Measurements from ENCODE around the gene MKRN2OS. TPM values are rescaled to one million over a fixed set of nuclear protein-coding genes. Genes with fewer than 3 reads are reported as not detected.

The MKRN2OS gene
- total and polyA plus RNA-seq, 5 donors from 2014 or later, result 0.21 TPM; not detected in 4

GRCh38 chr3:12561397-12561796 lies 16.1 kb upstream of the MKRN2OS start:
- Histone ChIP-seq H3K27me3 (ENCODE audit: control insufficient read depth, insufficient read depth, low read length) (no peaks in the 10 kb centered on the region), H3K4me1 (ENCODE audit: control insufficient read depth, insufficient read depth, low read length, poor library complexity, severe bottlenecking) (peaks cover 54% of the 10 kb centered on the region), H3K36me3 (ENCODE audit: control insufficient read depth, insufficient read depth, low read length) (peaks cover 7% of the 10 kb centered on the region), H3K4me3 (ENCODE audit: low read depth, low read length) (no peak overlapping the region), H3K9me3 (ENCODE audit: control insufficient read depth in 2 of 2, low read length in 2 of 2) (peaks cover 0 to 9% of the 10 kb centered on the region in 2 experiments), H3K27ac (ENCODE audit: insufficient read depth, low read length, poor library complexity, severe bottlenecking) (peak overlapping the region; percentile 19)
- Mint-ChIP-seq H3K4me1 (peaks cover 41 to 76% (median 60%) of the 10 kb centered on the region in 4 donors), H3K4me3 (peak overlapping the region in 3 of 4 donors; percentile 33 to 58 (median 42)), H3K36me3 (peaks cover 19% of the 10 kb centered on the region), H3K9me3 (peaks cover 0 to 13% (median 3%) of the 10 kb centered on the region in 7 donors), H3K27me3 (peaks cover 4% of the 10 kb centered on the region), H3K27ac (peak overlapping the region in 2 of 3 donors; percentile 86 to 90)
- DNase-seq (no peak), ATAC-seq (ENCODE audit: low read depth in 2 of 2) (no peak)

DNA sequence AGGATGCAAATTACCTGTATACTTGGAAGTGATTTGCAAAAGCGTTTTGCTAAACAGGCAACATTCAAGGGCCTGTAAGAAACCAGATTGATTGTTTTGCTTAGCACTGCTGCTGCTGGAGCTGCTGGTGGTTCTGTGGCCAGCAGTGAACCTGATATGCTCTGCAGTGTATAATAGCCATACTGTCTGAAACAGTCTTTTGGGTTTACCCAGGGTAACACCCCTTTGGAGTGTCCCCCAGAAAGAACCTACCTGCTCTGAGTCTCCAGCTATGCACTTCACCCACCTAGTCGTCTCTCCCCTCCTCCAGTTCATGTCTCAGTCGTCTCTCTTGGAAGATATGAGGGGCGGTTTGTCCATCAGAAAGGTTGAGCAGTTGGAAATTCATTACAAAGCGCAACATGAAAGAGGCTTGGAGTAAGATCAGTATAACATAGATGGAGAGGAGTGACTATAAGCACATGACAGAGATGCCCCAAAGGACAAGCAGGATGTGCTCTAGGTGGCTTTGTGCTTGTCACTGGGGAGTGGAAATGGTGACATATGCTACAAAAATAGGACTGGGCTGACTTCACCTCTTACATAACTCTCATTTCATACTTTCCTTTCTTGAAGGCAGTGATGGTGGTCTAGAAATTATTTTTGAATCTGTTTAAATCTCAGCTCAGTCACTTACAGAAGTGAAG lies 15.3 kb upstream of the MKRN2OS start:
- Mint-ChIP-seq H3K4me3 (peak overlapping the region; percentile 41 to 64 (median 50)), H3K9me3 (peaks cover 0 to 9% (median 3%) of the 10 kb centered on the region in 7 donors), H3K36me3 (peaks cover 14% of the 10 kb centered on the region), H3K27me3 (peaks cover 11% of the 10 kb centered on the region), H3K4me1 (peaks cover 40 to 79% (median 59%) of the 10 kb centered on the region in 4 donors), H3K27ac (peak overlapping the region; percentile 1 to 90 (median 86))
- Histone ChIP-seq H3K36me3 (ENCODE audit: control insufficient read depth, insufficient read depth, low read length) (peaks cover 4% of the 10 kb centered on the region), H3K27me3 (ENCODE audit: control insufficient read depth, insufficient read depth, low read length) (no peaks in the 10 kb centered on the region), H3K27ac (ENCODE audit: insufficient read depth, low read length, poor library complexity, severe bottlenecking) (no peak overlapping the region), H3K4me3 (ENCODE audit: low read depth, low read length) (peak overlapping the region; percentile 40), H3K4me1 (ENCODE audit: control insufficient read depth, insufficient read depth, low read length, poor library complexity, severe bottlenecking) (peaks cover 60% of the 10 kb centered on the region), H3K9me3 (ENCODE audit: control insufficient read depth in 2 of 2, low read length in 2 of 2) (peaks cover 0 to 3% of the 10 kb centered on the region in 2 experiments)
- DNase-seq (peak in 2 of 3 donors; percentile 35 to 64), ATAC-seq (ENCODE audit: low read depth in 2 of 2) (no peak)

- Histone ChIP-seq H3K36me3 (ENCODE audit: control insufficient read depth, insufficient read depth, low read length) (peaks cover 2% of the 10 kb centered on the region), H3K4me3 (ENCODE audit: low read depth, low read length) (peak overlapping the region; percentile 40), H3K27ac (ENCODE audit: insufficient read depth, low read length, poor library complexity, severe bottlenecking) (no peak overlapping the region), H3K27me3 (ENCODE audit: control insufficient read depth, insufficient read depth, low read length) (peaks cover under 1% of the 10 kb centered on the region), H3K4me1 (ENCODE audit: control insufficient read depth, insufficient read depth, low read length, poor library complexity, severe bottlenecking) (peaks cover 60% of the 10 kb centered on the region), H3K9me3 (ENCODE audit: control insufficient read depth in 2 of 2, low read length in 2 of 2) (no peaks in the 10 kb centered on the region)
- Mint-ChIP-seq H3K4me3 (peak overlapping the region in 3 of 4 donors; percentile 5 to 93 (median 74)), H3K4me1 (peaks cover 40 to 73% (median 55%) of the 10 kb centered on the region in 4 donors), H3K9me3 (peaks cover 0 to 1% (median 0%) of the 10 kb centered on the region in 7 donors), H3K27ac (peak overlapping the region in 2 of 3 donors; percentile 17 to 90), H3K27me3 (peaks cover 18% of the 10 kb centered on the region), H3K36me3 (peaks cover 5% of the 10 kb centered on the region)
- ATAC-seq (ENCODE audit: low read depth in 2 of 2) (no peak), DNase-seq (no peak)
These were observed 14.2 kb upstream of the MKRN2OS start for GRCh38 chr3:12559520-12559919.

DNA sequence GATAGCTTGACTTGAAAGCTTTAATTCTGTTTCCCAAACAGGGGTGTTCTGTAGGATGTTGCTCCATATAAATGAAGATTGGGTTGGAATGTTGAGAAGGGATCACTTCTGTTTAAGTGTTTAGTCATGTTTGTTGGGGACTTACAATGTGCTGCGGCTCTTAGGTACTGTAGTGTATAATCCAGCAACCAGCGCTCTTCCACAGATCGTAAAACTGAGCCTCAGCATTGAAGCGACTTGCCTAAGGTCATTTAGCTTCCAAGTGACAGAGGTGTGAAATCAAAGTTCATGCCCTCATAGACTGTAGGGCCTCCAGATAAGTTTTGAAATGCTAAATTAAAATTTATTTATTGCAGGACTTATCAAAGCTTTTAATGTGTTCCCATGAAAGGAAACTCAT lies 13.4 kb upstream of the MKRN2OS start:
- Histone ChIP-seq H3K36me3 (ENCODE audit: control insufficient read depth, insufficient read depth, low read length) (no peaks in the 10 kb centered on the region), H3K4me3 (ENCODE audit: low read depth, low read length) (peak overlapping the region; percentile 94), H3K27me3 (ENCODE audit: control insufficient read depth, insufficient read depth, low read length) (peaks cover 7% of the 10 kb centered on the region), H3K4me1 (ENCODE audit: control insufficient read depth, insufficient read depth, low read length, poor library complexity, severe bottlenecking) (peaks cover 65% of the 10 kb centered on the region), H3K9me3 (ENCODE audit: control insufficient read depth in 2 of 2, low read length in 2 of 2) (no peaks in the 10 kb centered on the region), H3K27ac (ENCODE audit: insufficient read depth, low read length, poor library complexity, severe bottlenecking) (no peak overlapping the region)
- H3K4me1 Mint-ChIP-seq, result peaks cover 40 to 75% (median 55%) of the 10 kb centered on the region in 4 donors
- H3K27ac Mint-ChIP-seq, result peak overlapping the region in 1 of 3 donors; percentile 95
- H3K27me3 Mint-ChIP-seq, result peaks cover 23% of the 10 kb centered on the region
- peak overlapping the region; percentile 90 to 99 (median 94) for H3K4me3 Mint-ChIP-seq
- H3K36me3 Mint-ChIP-seq, result peaks cover 1% of the 10 kb centered on the region
- H3K9me3 Mint-ChIP-seq, result peaks cover 0 to 1% (median 0%) of the 10 kb centered on the region in 7 donors
- DNase-seq, result no peak
- no peak for ATAC-seq (ENCODE audit: low read depth in 2 of 2)

DNA sequence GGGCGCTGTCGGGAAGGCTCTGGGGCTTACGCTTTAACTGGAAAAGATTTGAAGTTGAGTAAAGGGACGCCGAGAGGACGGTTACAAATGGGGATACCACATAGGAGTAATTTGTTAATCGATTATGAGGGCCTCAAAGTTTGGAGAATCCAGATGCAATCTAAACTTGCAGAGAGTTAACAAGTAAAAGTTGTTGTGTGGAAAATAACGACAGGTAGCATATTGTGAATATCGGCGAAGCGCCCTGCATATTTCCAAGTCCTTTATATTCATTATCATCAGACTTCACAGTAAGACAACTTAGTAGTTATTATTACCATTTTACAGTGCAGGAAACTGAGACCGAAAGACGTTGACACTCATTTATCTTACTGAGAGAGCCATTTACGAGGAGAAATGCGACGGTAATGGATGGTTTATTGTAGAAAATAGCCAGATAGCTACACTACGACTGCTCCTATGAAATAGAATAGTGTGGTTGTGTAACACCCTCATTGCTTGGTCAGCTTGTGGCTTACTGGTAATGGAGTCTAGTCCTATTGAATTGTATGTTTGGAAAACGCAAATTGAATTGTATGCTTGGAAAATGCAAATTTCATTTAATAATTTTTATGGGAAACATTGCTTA lies 12.3 kb upstream of the MKRN2OS start:
- Mint-ChIP-seq H3K9me3 (peaks cover 0 to 1% (median 0%) of the 10 kb centered on the region in 7 donors), H3K27ac (peak overlapping the region; percentile 76 to 96 (median 95)), H3K36me3 (no peaks in the 10 kb centered on the region), H3K4me1 (peaks cover 40 to 73% (median 54%) of the 10 kb centered on the region in 4 donors), H3K27me3 (peaks cover 34% of the 10 kb centered on the region), H3K4me3 (peak overlapping the region; percentile 90 to 99 (median 94))
- Histone ChIP-seq H3K36me3 (ENCODE audit: control insufficient read depth, insufficient read depth, low read length) (no peaks in the 10 kb centered on the region), H3K27ac (ENCODE audit: insufficient read depth, low read length, poor library complexity, severe bottlenecking) (peak overlapping the region; percentile 93), H3K4me3 (ENCODE audit: low read depth, low read length) (peak overlapping the region; percentile 94), H3K27me3 (ENCODE audit: control insufficient read depth, insufficient read depth, low read length) (peaks cover 10% of the 10 kb centered on the region), H3K9me3 (ENCODE audit: control insufficient read depth in 2 of 2, low read length in 2 of 2) (no peaks in the 10 kb centered on the region), H3K4me1 (ENCODE audit: control insufficient read depth, insufficient read depth, low read length, poor library complexity, severe bottlenecking) (peaks cover 67% of the 10 kb centered on the region)
- ATAC-seq (ENCODE audit: low read depth in 2 of 2) (no peak), DNase-seq (no peak)

DNA sequence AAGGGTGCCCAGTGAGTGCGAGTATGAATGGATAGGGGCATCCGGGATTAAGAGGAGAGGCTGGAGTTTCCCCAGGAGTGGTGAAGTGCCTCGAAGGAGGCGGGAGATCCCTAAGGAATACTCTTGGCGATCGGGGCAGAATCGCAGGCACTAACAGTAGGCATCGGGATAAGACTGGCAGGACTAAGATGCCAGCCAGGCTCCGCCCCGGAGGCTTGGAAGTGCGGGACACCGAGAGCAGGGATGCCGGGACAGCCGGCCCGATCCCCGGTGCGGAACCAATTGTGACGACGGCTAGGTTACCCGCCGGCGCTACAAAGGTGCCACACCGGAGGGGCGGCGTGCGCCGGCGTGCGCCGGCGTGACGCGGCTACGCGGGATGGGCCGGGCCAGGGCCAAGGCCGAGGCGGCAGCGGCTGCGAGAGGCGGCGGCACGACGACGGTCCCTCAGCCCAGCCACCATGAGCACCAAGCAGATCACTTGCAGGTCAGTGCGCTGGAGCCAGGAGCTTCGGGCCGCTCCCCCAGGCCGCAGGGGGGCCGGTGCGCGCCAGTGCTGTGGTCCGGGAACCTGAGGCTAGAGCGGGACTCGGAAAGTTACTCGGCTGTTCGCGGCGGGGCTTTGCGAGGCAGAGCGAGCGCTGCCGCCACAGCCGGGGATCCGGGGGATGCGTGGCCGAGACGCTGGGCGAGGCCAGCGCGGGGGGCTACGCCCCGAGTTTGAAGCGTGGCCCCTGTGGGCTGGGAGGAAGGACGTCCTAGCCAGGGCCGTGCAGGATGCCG lies 11.6 kb upstream of the MKRN2OS start, which contains the start of gene MKRN2:
Gene MKRN2 (plus strand): TSS at position 398 of the 783 bp plus-strand sequence. CDS start 64 bp downstream, at position 462.
- Mint-ChIP-seq H3K27me3 (peaks cover 37% of the 10 kb centered on the region), H3K36me3 (no peaks in the 10 kb centered on the region), H3K27ac (peak within 1 kb of the TSS; percentile 95 to 99 (median 96)), H3K9me3 (peaks cover 0 to 1% (median 0%) of the 10 kb centered on the region in 7 donors), H3K4me3 (peak within 1 kb of the TSS; percentile 90 to 99 (median 94)), H3K4me1 (peaks cover 37 to 66% (median 48%) of the 10 kb centered on the region in 4 donors)
- Histone ChIP-seq H3K36me3 (ENCODE audit: control insufficient read depth, insufficient read depth, low read length) (no peaks in the 10 kb centered on the region), H3K27ac (ENCODE audit: insufficient read depth, low read length, poor library complexity, severe bottlenecking) (peak within 1 kb of the TSS; percentile 93), H3K9me3 (ENCODE audit: control insufficient read depth in 2 of 2, low read length in 2 of 2) (no peaks in the 10 kb centered on the region), H3K27me3 (ENCODE audit: control insufficient read depth, insufficient read depth, low read length) (peaks cover 10% of the 10 kb centered on the region), H3K4me1 (ENCODE audit: control insufficient read depth, insufficient read depth, low read length, poor library complexity, severe bottlenecking) (peaks cover 64% of the 10 kb centered on the region), H3K4me3 (ENCODE audit: low read depth, low read length) (peak within 1 kb of the TSS; percentile 94)
- DNase-seq (peak; percentile 74 to 91 (median 86)), ATAC-seq (ENCODE audit: low read depth in 2 of 2) (peak; percentile 97)

GRCh38 chr3:12556314-12556689 lies 11.0 kb upstream of the MKRN2OS start:
- H3K9me3 Mint-ChIP-seq, result peaks cover 0 to 1% (median 0%) of the 10 kb centered on the region in 7 donors
- Histone ChIP-seq H3K27me3 (ENCODE audit: control insufficient read depth, insufficient read depth, low read length) (peaks cover 10% of the 10 kb centered on the region), H3K27ac (ENCODE audit: insufficient read depth, low read length, poor library complexity, severe bottlenecking) (peak overlapping the region; percentile 93), H3K4me1 (ENCODE audit: control insufficient read depth, insufficient read depth, low read length, poor library complexity, severe bottlenecking) (peaks cover 60% of the 10 kb centered on the region), H3K4me3 (ENCODE audit: low read depth, low read length) (peak overlapping the region; percentile 94), H3K9me3 (ENCODE audit: control insufficient read depth in 2 of 2, low read length in 2 of 2) (no peaks in the 10 kb centered on the region), H3K36me3 (ENCODE audit: control insufficient read depth, insufficient read depth, low read length) (no peaks in the 10 kb centered on the region)
- DNase-seq (peak in 1 of 3 donors; percentile 4), ATAC-seq (ENCODE audit: low read depth in 2 of 2) (no peak)
- peaks cover 42% of the 10 kb centered on the region for H3K27me3 Mint-ChIP-seq
- peak overlapping the region; percentile 90 to 99 (median 94) for H3K4me3 Mint-ChIP-seq
- peak overlapping the region; percentile 95 to 99 (median 96) for H3K27ac Mint-ChIP-seq
- H3K4me1 Mint-ChIP-seq, result peaks cover 34 to 60% (median 45%) of the 10 kb centered on the region in 4 donors
- H3K36me3 Mint-ChIP-seq, result no peaks in the 10 kb centered on the region
